Activated CD4-positive, alpha-beta memory T cell treated with anti-CD3 and anti-CD28 coated beads for 36 hours (primary cell): ENCODE results near the gene CEP78. TPM values are rescaled to one million over a fixed set of nuclear protein-coding genes. Genes with fewer than 3 reads are reported as not detected.

Experiments used
- CTCF ChIA-PET: fragments of 350-600 bp; sonication (Branson Sonifier 250); formaldehyde crosslinking; loops from one replicate; lab custom pipeline; 2021; ENCODE audit warnings: antibody characterized with exemption, inconsistent platforms; lab: Charles Lee
- POLR2A ChIA-PET: fragments of 350-600 bp; sonication (Branson Sonifier 250); formaldehyde crosslinking; loops from one replicate; lab custom pipeline; 2021; ENCODE audit warnings: antibody characterized with exemption; lab: Charles Lee
- DNase-seq: peaks from one replicate; pipeline ENCODE4 v3.0.0-alpha.2; 2020
- H3K27ac Mint-ChIP-seq: one replicate; pipeline ENCODE4 v1.8.0; 2021; ENCODE audit warnings: mixed read lengths
- H3K27me3 Mint-ChIP-seq: one replicate; pipeline ENCODE4 v1.8.0; 2021; ENCODE audit warnings: mixed read lengths
- H3K36me3 Mint-ChIP-seq: one replicate; pipeline ENCODE4 v1.8.0; 2021; ENCODE audit warnings: mixed read lengths
- H3K4me1 Mint-ChIP-seq: one replicate; pipeline ENCODE4 v1.8.0; 2021; ENCODE audit warnings: low read depth, mixed read lengths
- H3K4me3 Mint-ChIP-seq: one replicate; pipeline ENCODE4 v1.8.0; 2021; ENCODE audit warnings: mild to moderate bottlenecking, mixed read lengths
- H3K9me3 Mint-ChIP-seq: one replicate; pipeline ENCODE4 v1.8.0; 2021; ENCODE audit warnings: mixed read lengths
- intact Hi-C: fragments of 100-400 bp; cut with micrococcal nuclease; formaldehyde crosslinking; loops from one replicate; pipeline ENCODE4 v1.15.1; 2023
- total RNA-seq, 2 experiments: library from RNA; stranded (reverse); gene quantifications; one replicate each; pipeline ENCODE4 v1.2.3, GENCODE V29; 2021

The CEP78 gene
- total RNA-seq, 2 experiments from 2014 or later = 40.1 to 42.2 TPM

- ChIA-PET POLR2A (interaction anchor here (0.7 to 1.0 kb wide), 2 partner anchors 15 to 18 kb away, joined by 3 to 4 read pairs; no protein-coding TSS in a partner anchor), CTCF (no interaction called here)
- Mint-ChIP-seq H3K27ac (no peak overlapping the region), H3K4me1 (no peaks in the 10 kb centered on the region), H3K9me3 (no peaks in the 10 kb centered on the region), H3K4me3 (no peak overlapping the region), H3K27me3 (no peaks in the 10 kb centered on the region), H3K36me3 (peaks cover 76% of the 10 kb centered on the region)
- intact Hi-C loops = no loop called here
- DNase-seq = no peak
Observed at GRCh38 chr9:78314953-78315870, 79.3 kb downstream of the CEP78 start.

GRCh38 chr9:78316166-78316892 is 80.5 kb downstream of the CEP78 start:
- intact Hi-C loops = no loop called here
- ChIA-PET CTCF (no interaction called here), POLR2A (interaction anchor here (0.7 to 1.0 kb wide), 3 partner anchors 12 to 19 kb away, joined by 3 to 4 read pairs (median 3); no protein-coding TSS in a partner anchor)
- no peaks in the 10 kb centered on the region for H3K4me1 Mint-ChIP-seq
- no peaks in the 10 kb centered on the region for H3K27me3 Mint-ChIP-seq
- no peak overlapping the region for H3K4me3 Mint-ChIP-seq
- no peaks in the 10 kb centered on the region for H3K9me3 Mint-ChIP-seq
- DNase-seq = no peak
- H3K27ac Mint-ChIP-seq = no peak overlapping the region
- H3K36me3 Mint-ChIP-seq = peaks cover 78% of the 10 kb centered on the region

GRCh38 chr9:78319197-78320029 is 83.5 kb downstream of the CEP78 start:
- Mint-ChIP-seq H3K9me3 (no peaks in the 10 kb centered on the region), H3K27ac (no peak overlapping the region), H3K4me3 (no peak overlapping the region), H3K27me3 (no peaks in the 10 kb centered on the region), H3K4me1 (no peaks in the 10 kb centered on the region), H3K36me3 (peaks cover 85% of the 10 kb centered on the region)
- ChIA-PET CTCF (no interaction called here), POLR2A (no interaction called here)
- intact Hi-C loops = no loop called here
- no peak for DNase-seq

GRCh38 chr9:78320030-78320693 is 84.3 kb downstream of the CEP78 start:
- CTCF ChIA-PET = no interaction called here
- no peak for DNase-seq
- H3K4me1 Mint-ChIP-seq = no peaks in the 10 kb centered on the region
- no peak overlapping the region for H3K4me3 Mint-ChIP-seq
- peaks cover 85% of the 10 kb centered on the region for H3K36me3 Mint-ChIP-seq
- no peaks in the 10 kb centered on the region for H3K27me3 Mint-ChIP-seq
- H3K27ac Mint-ChIP-seq = no peak overlapping the region
- POLR2A ChIA-PET = no interaction called here
- H3K9me3 Mint-ChIP-seq = no peaks in the 10 kb centered on the region
- intact Hi-C loops = no loop called here

- Mint-ChIP-seq H3K27ac (no peak overlapping the region), H3K36me3 (peaks cover 87% of the 10 kb centered on the region), H3K9me3 (no peaks in the 10 kb centered on the region), H3K27me3 (no peaks in the 10 kb centered on the region), H3K4me3 (no peak overlapping the region), H3K4me1 (no peaks in the 10 kb centered on the region)
- CTCF ChIA-PET = no interaction called here
- intact Hi-C loops = no loop called here
- POLR2A ChIA-PET = interaction anchor here (0.6 kb wide), 1 partner anchor 89 kb away, joined by 3 read pairs; no protein-coding TSS in a partner anchor
- DNase-seq = no peak
Observed at GRCh38 chr9:78320875-78321496, 85.1 kb downstream of the CEP78 start.

- intact Hi-C loops = no loop called here
- ChIA-PET POLR2A (no interaction called here), CTCF (no interaction called here)
- H3K4me1 Mint-ChIP-seq = no peaks in the 10 kb centered on the region
- H3K27ac Mint-ChIP-seq = no peak overlapping the region
- H3K36me3 Mint-ChIP-seq = peaks cover 86% of the 10 kb centered on the region
- H3K27me3 Mint-ChIP-seq = no peaks in the 10 kb centered on the region
- no peak overlapping the region for H3K4me3 Mint-ChIP-seq
- no peaks in the 10 kb centered on the region for H3K9me3 Mint-ChIP-seq
- no peak for DNase-seq
Observed at GRCh38 chr9:78321505-78321904, 85.6 kb downstream of the CEP78 start.

GRCh38 chr9:78324068-78324650 is 88.3 kb downstream of the CEP78 start:
- H3K27ac Mint-ChIP-seq = no peak overlapping the region
- peaks cover 82% of the 10 kb centered on the region for H3K36me3 Mint-ChIP-seq
- ChIA-PET CTCF (interaction anchor here (1.0 kb wide), 1 partner anchor 45 kb away, joined by 3 read pairs; no protein-coding TSS in a partner anchor), POLR2A (interaction anchor here (0.7 kb wide), 1 partner anchor 347 kb away, joined by 3 read pairs; no protein-coding TSS in a partner anchor)
- intact Hi-C loops = no loop called here
- no peaks in the 10 kb centered on the region for H3K9me3 Mint-ChIP-seq
- no peaks in the 10 kb centered on the region for H3K27me3 Mint-ChIP-seq
- no peaks in the 10 kb centered on the region for H3K4me1 Mint-ChIP-seq
- no peak overlapping the region for H3K4me3 Mint-ChIP-seq
- DNase-seq = no peak

- CTCF ChIA-PET = interaction anchor here (1.0 kb wide), 1 partner anchor 45 kb away, joined by 3 read pairs; no protein-coding TSS in a partner anchor
- H3K36me3 Mint-ChIP-seq = peaks cover 81% of the 10 kb centered on the region
Observed at GRCh38 chr9:78324682-78325081, 88.8 kb downstream of the CEP78 start.

GRCh38 chr9:78325343-78325742 is 89.5 kb downstream of the CEP78 start:
- H3K27ac Mint-ChIP-seq = no peak overlapping the region
- H3K36me3 Mint-ChIP-seq = peaks cover 79% of the 10 kb centered on the region
- DNase-seq = no peak
- H3K4me3 Mint-ChIP-seq = no peak overlapping the region
- CTCF ChIA-PET = no interaction called here
- POLR2A ChIA-PET = no interaction called here
- intact Hi-C loops = no loop called here
- H3K4me1 Mint-ChIP-seq = no peaks in the 10 kb centered on the region
- no peaks in the 10 kb centered on the region for H3K27me3 Mint-ChIP-seq
- no peaks in the 10 kb centered on the region for H3K9me3 Mint-ChIP-seq

More at GRCh38 chr9:78324682-78325081, 88.8 kb downstream of the CEP78 start:
- Mint-ChIP-seq H3K4me1 (no peaks in the 10 kb centered on the region), H3K9me3 (no peaks in the 10 kb centered on the region), H3K27ac (no peak overlapping the region), H3K27me3 (no peaks in the 10 kb centered on the region), H3K4me3 (no peak overlapping the region)
- intact Hi-C loops = no loop called here
- no peak for DNase-seq
- POLR2A ChIA-PET = interaction anchor here (0.7 kb wide), 1 partner anchor 348 kb away, joined by 3 read pairs; no protein-coding TSS in a partner anchor

GRCh38 chr9:78325846-78326360 is 90.0 kb downstream of the CEP78 start:
- POLR2A ChIA-PET = no interaction called here
- CTCF ChIA-PET = no interaction called here
- peaks cover 79% of the 10 kb centered on the region for H3K36me3 Mint-ChIP-seq

More at GRCh38 chr9:78325846-78326360, 90.0 kb downstream of the CEP78 start:
- H3K27ac Mint-ChIP-seq = no peak overlapping the region
- no peak overlapping the region for H3K4me3 Mint-ChIP-seq
- intact Hi-C loops = no loop called here
- DNase-seq = no peak
- H3K9me3 Mint-ChIP-seq = no peaks in the 10 kb centered on the region
- H3K4me1 Mint-ChIP-seq = no peaks in the 10 kb centered on the region
- H3K27me3 Mint-ChIP-seq = no peaks in the 10 kb centered on the region
